GM21825 (cell line): ENCODE data around the gene B3GALT2.
"Not testable (repeated sequence)": the region's sequence is repeated elsewhere in the genome, so short reads cannot be mapped to it uniquely, and the experiment has no call there.

ENCODE experiments used
- ATAC-seq: cut with Tn5 transposase; IDR thresholded peaks from one replicate; pipeline ENCODE4 v1.9.1; 2021; ENCODE audit warnings: mild to moderate bottlenecking, moderate library complexity; ENCODE audit not compliant: unreplicated experiment

Gene B3GALT2

GRCh38 chr1:193185901-193186731, at the start of gene B3GALT2:
B3GALT2 (minus strand) TSS chr1:193186613; CDS start chr1:193181562, 5,051 bp downstream.
- no peak for ATAC-seq

- ATAC-seq = no peak
These were observed 48.1 kb upstream of the B3GALT2 start for GRCh38 chr1:193234530-193234929.

GRCh38 chr1:193231146-193231545, 44.7 kb upstream of the B3GALT2 start:
- not testable (repeated sequence) for ATAC-seq

GRCh38 chr1:193229136-193229535, 42.7 kb upstream of the B3GALT2 start:
- no peak for ATAC-seq

GRCh38 chr1:193222056-193222615, 35.7 kb upstream of the B3GALT2 start:
- no peak for ATAC-seq

GRCh38 chr1:193221651-193222050, 35.2 kb upstream of the B3GALT2 start:
- no peak for ATAC-seq

GRCh38 chr1:193219391-193219790, 33.0 kb upstream of the B3GALT2 start:
- ATAC-seq = no peak

GRCh38 chr1:193216920-193217319, 30.5 kb upstream of the B3GALT2 start:
- no peak for ATAC-seq

GRCh38 chr1:193213998-193214397, 27.6 kb upstream of the B3GALT2 start:
- no peak for ATAC-seq

GRCh38 chr1:193212637-193213036, 26.2 kb upstream of the B3GALT2 start:
- no peak for ATAC-seq

- ATAC-seq = peak; percentile 73
These were observed 25.1 kb upstream of the B3GALT2 start for GRCh38 chr1:193211539-193211938.

GRCh38 chr1:193210996-193211395, 24.6 kb upstream of the B3GALT2 start:
- ATAC-seq = no peak

- ATAC-seq = no peak
These were observed 14.6 kb upstream of the B3GALT2 start for GRCh38 chr1:193201021-193201420.

GRCh38 chr1:193199940-193200339, 13.5 kb upstream of the B3GALT2 start:
- no peak for ATAC-seq

- ATAC-seq = no peak
These were observed 6.2 kb upstream of the B3GALT2 start for GRCh38 chr1:193192586-193192985.

GRCh38 chr1:193190096-193190744, 3.8 kb upstream of the B3GALT2 start:
- ATAC-seq = no peak

GRCh38 chr1:193189442-193190095, 3.2 kb upstream of the B3GALT2 start:
- no peak for ATAC-seq

- ATAC-seq = not testable (repeated sequence)
These were observed 2.5 kb upstream of the B3GALT2 start for GRCh38 chr1:193188915-193189314.

- ATAC-seq = no peak
These were observed 701 bp upstream of the B3GALT2 start for GRCh38 chr1:193187114-193187513.

GRCh38 chr1:193185211-193185610, 1.2 kb downstream of the B3GALT2 start:
- no peak for ATAC-seq

- no peak for ATAC-seq
These were observed 1.6 kb downstream of the B3GALT2 start for GRCh38 chr1:193184776-193185175.
